DND-41 (cell line): ENCODE measurements around the gene APC2.

Experiments
- EZH2 ChIP-seq: IDR thresholded peaks from 3 replicates; pipeline ENCODE4 v1.6.1; 2012; ENCODE audit warnings: borderline replicate concordance, low read depth, mild to moderate bottlenecking, moderate library complexity, low read length, inconsistent platforms; ENCODE audit not compliant: severe bottlenecking
- TF ChIP-seq, protein P1 (sequence below): IDR thresholded peaks from 2 replicates; pipeline ENCODE4 v1.5.1; 2012; ENCODE audit warnings: borderline replicate concordance, low read length, moderate library complexity, mild to moderate bottlenecking; ENCODE audit not compliant: poor library complexity, severe bottlenecking; ENCODE audit errors: extremely low read depth

DNA sequence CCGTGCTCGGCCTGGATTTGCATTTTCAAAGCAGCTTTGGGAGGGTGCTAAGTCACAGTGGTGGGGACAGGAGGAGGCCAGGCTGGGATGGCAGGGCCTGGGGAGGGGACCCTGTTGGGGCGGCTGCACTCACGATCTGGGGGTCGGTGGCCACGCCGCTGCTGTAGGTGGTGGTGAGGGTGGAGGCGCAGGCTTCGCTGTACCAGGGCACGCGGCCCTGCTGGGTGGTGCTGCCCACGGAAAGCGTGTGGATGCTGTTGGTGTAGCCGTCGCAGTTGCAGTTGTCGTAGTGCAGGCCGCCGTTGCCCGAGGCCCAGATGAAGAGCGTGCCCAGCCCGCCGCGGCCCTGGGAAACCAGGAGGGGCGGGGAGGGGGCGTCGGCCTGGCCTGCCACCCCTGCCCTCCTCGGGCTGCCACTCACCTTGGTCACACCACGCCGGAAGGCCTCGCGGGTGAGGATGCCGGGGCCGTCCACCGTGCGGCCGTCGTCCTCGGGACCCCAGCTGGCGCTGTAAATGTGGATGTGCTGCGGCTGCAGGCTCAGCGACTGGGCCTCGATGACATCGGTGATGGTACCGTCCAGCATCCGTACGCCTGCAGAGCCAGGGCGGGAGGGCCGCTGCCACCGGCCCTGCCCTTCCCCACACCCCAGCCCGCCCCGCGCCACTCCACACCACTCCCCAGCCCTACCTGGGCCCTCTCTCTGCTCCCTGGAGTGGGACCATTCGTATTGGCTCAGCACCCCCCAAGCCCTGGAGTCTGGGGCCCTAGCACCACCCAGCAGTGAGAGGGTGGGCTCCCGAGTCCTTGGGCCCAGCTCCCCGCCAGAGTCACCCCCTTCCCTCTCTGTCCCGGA, 37.0 kb downstream of the APC2 start:
- TF ChIP-seq, protein P1, sequence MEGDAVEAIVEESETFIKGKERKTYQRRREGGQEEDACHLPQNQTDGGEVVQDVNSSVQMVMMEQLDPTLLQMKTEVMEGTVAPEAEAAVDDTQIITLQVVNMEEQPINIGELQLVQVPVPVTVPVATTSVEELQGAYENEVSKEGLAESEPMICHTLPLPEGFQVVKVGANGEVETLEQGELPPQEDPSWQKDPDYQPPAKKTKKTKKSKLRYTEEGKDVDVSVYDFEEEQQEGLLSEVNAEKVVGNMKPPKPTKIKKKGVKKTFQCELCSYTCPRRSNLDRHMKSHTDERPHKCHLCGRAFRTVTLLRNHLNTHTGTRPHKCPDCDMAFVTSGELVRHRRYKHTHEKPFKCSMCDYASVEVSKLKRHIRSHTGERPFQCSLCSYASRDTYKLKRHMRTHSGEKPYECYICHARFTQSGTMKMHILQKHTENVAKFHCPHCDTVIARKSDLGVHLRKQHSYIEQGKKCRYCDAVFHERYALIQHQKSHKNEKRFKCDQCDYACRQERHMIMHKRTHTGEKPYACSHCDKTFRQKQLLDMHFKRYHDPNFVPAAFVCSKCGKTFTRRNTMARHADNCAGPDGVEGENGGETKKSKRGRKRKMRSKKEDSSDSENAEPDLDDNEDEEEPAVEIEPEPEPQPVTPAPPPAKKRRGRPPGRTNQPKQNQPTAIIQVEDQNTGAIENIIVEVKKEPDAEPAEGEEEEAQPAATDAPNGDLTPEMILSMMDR, result no peak
- no peak for TF ChIP-seq EZH2
